ENCODE data around the gene LHPP. TPM values are rescaled to one million over a fixed set of nuclear protein-coding genes. Genes with fewer than 3 reads are reported as not detected.
A peak's percentile ranks its signal among the peaks of the same experiment; 100 is the strongest.
"Not testable (repeated sequence)": the region's sequence is repeated elsewhere in the genome, so short reads cannot be mapped to it uniquely, and the experiment has no call there.

The LHPP gene
- polyA plus RNA-seq, 3 donors from 2014 or later: 10.1 to 15.3 (median 14.2) TPM

GRCh38 chr10:124605856-124606812 lies 144.5 kb downstream of the LHPP start:
- no peaks in the 10 kb centered on the region for H3K9me3 Mint-ChIP-seq
- H3K4me1 Mint-ChIP-seq: peaks cover 6 to 19% of the 10 kb centered on the region in 2 donors
- no peaks in the 10 kb centered on the region for H3K36me3 Mint-ChIP-seq
- no peak for DNase-seq
- H3K27ac Mint-ChIP-seq: peak overlapping the region in 1 of 6 donors; percentile 46
- peaks cover 14 to 41% (median 32%) of the 10 kb centered on the region in 3 donors for H3K27me3 Mint-ChIP-seq (ENCODE audit: low read depth in 3 of 3)
- H3K4me3 Mint-ChIP-seq: no peak overlapping the region

- Mint-ChIP-seq H3K4me1 (peaks cover 10 to 26% of the 10 kb centered on the region in 2 donors), H3K4me3 (no peak overlapping the region), H3K27ac (peak overlapping the region in 1 of 6 donors; percentile 46), H3K9me3 (no peaks in the 10 kb centered on the region), H3K27me3 (ENCODE audit: low read depth in 3 of 3) (peaks cover 20 to 42% (median 31%) of the 10 kb centered on the region in 3 donors), H3K36me3 (no peaks in the 10 kb centered on the region)
- no peak for DNase-seq
These were observed 145.2 kb downstream of the LHPP start for GRCh38 chr10:124606822-124607221.

- no peaks in the 10 kb centered on the region for H3K9me3 Mint-ChIP-seq
- H3K27me3 Mint-ChIP-seq (ENCODE audit: low read depth in 3 of 3): peaks cover 22 to 46% (median 36%) of the 10 kb centered on the region in 3 donors
- no peak overlapping the region for H3K27ac Mint-ChIP-seq
- no peak for DNase-seq
- no peaks in the 10 kb centered on the region for H3K36me3 Mint-ChIP-seq
- H3K4me1 Mint-ChIP-seq: peaks cover 19 to 33% of the 10 kb centered on the region in 2 donors
- H3K4me3 Mint-ChIP-seq: no peak overlapping the region
These were observed 146.1 kb downstream of the LHPP start for GRCh38 chr10:124607693-124608092.

- Mint-ChIP-seq H3K9me3 (no peaks in the 10 kb centered on the region), H3K36me3 (no peaks in the 10 kb centered on the region), H3K27me3 (ENCODE audit: low read depth in 3 of 3) (peaks cover 22 to 46% (median 37%) of the 10 kb centered on the region in 3 donors), H3K27ac (peak overlapping the region in 2 of 6 donors; percentile 46 to 60), H3K4me1 (peaks cover 19 to 35% of the 10 kb centered on the region in 2 donors), H3K4me3 (no peak overlapping the region)
- DNase-seq: no peak
These were observed 146.6 kb downstream of the LHPP start for GRCh38 chr10:124608093-124608721.

DNA sequence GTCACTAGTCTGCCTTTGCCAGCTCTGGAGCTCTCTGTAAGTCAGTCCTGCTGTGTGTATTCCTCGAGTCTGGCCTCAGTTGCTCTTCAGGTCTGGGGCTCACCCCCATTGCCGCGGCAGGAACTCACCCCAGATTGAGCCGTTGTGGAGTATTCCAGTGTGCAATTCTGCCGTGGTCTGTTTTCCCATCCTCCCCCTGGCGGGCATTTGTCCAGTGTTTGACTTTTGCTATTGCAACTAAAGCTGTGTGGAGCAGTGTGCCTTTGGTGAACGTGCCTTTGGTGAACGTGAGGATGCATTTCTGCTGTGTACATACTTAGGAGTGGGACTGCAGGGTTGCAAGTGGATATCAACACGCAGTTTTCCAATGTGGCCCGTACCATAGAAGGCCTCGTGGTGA lies 148.1 kb downstream of the LHPP start:
- DNase-seq: no peak
- peak overlapping the region; percentile 29 to 84 (median 68) for H3K27ac Mint-ChIP-seq
- H3K4me3 Mint-ChIP-seq: peak overlapping the region in 4 of 5 donors; percentile 3 to 65 (median 31)
- H3K4me1 Mint-ChIP-seq: peaks cover 28 to 42% of the 10 kb centered on the region in 2 donors
- H3K9me3 Mint-ChIP-seq: no peaks in the 10 kb centered on the region
- peaks cover 28 to 44% (median 41%) of the 10 kb centered on the region in 3 donors for H3K27me3 Mint-ChIP-seq (ENCODE audit: low read depth in 3 of 3)
- H3K36me3 Mint-ChIP-seq: no peaks in the 10 kb centered on the region

- peak overlapping the region in 3 of 5 donors; percentile 30 to 65 (median 32) for H3K4me3 Mint-ChIP-seq
These were observed 148.6 kb downstream of the LHPP start for GRCh38 chr10:124610186-124610585.

GRCh38 chr10:124610851-124611250 lies 149.2 kb downstream of the LHPP start:
- not testable (repeated sequence) for DNase-seq, H3K36me3 Mint-ChIP-seq, H3K9me3 Mint-ChIP-seq
- Mint-ChIP-seq H3K4me1 (peaks cover 40 to 51% of the 10 kb centered on the region in 2 donors), H3K27ac (peak overlapping the region; percentile 94 to 99 (median 99)), H3K27me3 (ENCODE audit: low read depth in 3 of 3) (peaks cover 35 to 53% (median 48%) of the 10 kb centered on the region in 3 donors), H3K4me3 (peak overlapping the region; percentile 50 to 76 (median 59))

More at GRCh38 chr10:124610186-124610585, 148.6 kb downstream of the LHPP start:
- Mint-ChIP-seq H3K27me3 (ENCODE audit: low read depth in 3 of 3) (peaks cover 33 to 49% (median 44%) of the 10 kb centered on the region in 3 donors), H3K4me1 (peaks cover 33 to 47% of the 10 kb centered on the region in 2 donors), H3K27ac (peak overlapping the region; percentile 29 to 84 (median 61))
- DNase-seq, H3K36me3 Mint-ChIP-seq, H3K9me3 Mint-ChIP-seq: not testable (repeated sequence)

DNA sequence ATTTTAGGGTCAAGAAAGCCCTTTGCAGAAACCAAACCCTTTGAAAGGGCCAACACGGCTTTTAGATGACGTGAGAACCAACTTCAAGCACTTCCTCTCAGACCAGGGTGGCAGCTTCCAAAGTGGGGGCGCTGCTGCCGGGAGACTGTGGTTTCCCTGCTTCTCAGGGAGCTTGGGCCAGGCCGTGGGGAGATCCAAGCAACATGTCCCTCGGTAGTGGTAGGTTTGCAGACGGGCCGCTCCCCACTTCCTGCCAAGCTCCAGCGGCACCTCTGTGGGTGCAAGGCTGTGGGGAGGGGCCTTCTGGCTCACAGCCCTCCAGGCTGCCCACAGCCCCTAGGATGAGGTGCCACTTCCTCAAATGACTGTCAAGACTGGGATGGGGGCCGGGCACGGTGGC lies 150.1 kb downstream of the LHPP start:
- peaks cover 38 to 58% (median 52%) of the 10 kb centered on the region in 3 donors for H3K27me3 Mint-ChIP-seq (ENCODE audit: low read depth in 3 of 3)
- no peaks in the 10 kb centered on the region for H3K9me3 Mint-ChIP-seq
- peak; percentile 88 to 90 (median 90) for DNase-seq
- peak overlapping the region; percentile 94 to 99 (median 99) for H3K27ac Mint-ChIP-seq
- H3K4me1 Mint-ChIP-seq: peaks cover 46 to 60% of the 10 kb centered on the region in 2 donors
- peak overlapping the region; percentile 66 to 85 (median 79) for H3K4me3 Mint-ChIP-seq
- peaks cover 0 to 2% (median 0%) of the 10 kb centered on the region in 3 donors for H3K36me3 Mint-ChIP-seq

- Mint-ChIP-seq H3K4me1 (peaks cover 57 to 69% of the 10 kb centered on the region in 2 donors), H3K4me3 (peak overlapping the region; percentile 62 to 79 (median 76)), H3K27ac (peak overlapping the region; percentile 94 to 99 (median 99)), H3K9me3 (no peaks in the 10 kb centered on the region), H3K27me3 (ENCODE audit: low read depth in 3 of 3) (peaks cover 45 to 59% (median 54%) of the 10 kb centered on the region in 3 donors), H3K36me3 (peaks cover 0 to 2% (median 0%) of the 10 kb centered on the region in 3 donors)
- DNase-seq: peak; percentile 30 to 48 (median 39)
These were observed 151.2 kb downstream of the LHPP start for GRCh38 chr10:124612611-124613498.

DNA sequence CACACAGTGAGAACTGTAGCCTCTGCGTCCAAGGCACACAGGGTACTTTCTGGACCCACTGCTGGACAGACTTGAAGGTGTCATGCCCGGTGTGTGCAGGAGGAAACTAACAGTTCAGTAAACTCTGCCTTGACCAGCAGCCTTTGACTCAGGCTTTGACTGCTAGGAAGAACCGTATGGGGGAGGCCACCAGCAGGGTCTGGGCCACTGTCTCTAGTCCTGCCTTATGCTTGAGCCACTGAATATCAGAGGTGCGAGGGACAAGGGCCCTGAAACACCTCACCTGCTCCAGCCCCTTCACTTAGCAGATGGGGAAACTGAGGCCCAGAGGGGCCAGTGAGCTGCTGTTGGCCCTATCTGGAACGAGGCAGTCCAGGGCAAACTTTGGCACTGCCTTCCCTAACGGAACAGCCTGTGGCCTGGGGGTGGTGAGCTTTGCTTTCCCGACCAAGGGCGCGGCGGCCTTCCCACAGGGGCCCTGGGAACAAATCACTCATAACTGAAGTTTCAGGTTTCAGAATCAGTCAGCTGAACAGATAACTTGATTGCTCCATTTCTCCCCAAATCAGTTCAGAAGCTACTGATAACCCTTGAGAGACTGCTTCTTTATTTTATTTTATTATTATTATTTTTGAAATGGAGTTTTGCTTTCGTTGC lies 152.5 kb downstream of the LHPP start:
- peaks cover 0 to 2% (median 0%) of the 10 kb centered on the region in 3 donors for H3K36me3 Mint-ChIP-seq
- no peak for DNase-seq
- no peaks in the 10 kb centered on the region for H3K9me3 Mint-ChIP-seq
- peak overlapping the region; percentile 78 to 96 (median 89) for H3K27ac Mint-ChIP-seq
- H3K4me3 Mint-ChIP-seq: peak overlapping the region in 1 of 5 donors; percentile 41
- peaks cover 70 to 79% of the 10 kb centered on the region in 2 donors for H3K4me1 Mint-ChIP-seq
- peaks cover 46 to 58% (median 54%) of the 10 kb centered on the region in 3 donors for H3K27me3 Mint-ChIP-seq (ENCODE audit: low read depth in 3 of 3)

GRCh38 chr10:124615259-124615658 lies 153.6 kb downstream of the LHPP start:
- H3K9me3 Mint-ChIP-seq: no peaks in the 10 kb centered on the region
- peak overlapping the region; percentile 91 to 97 (median 95) for H3K27ac Mint-ChIP-seq

More at GRCh38 chr10:124615259-124615658, 153.6 kb downstream of the LHPP start:
- Mint-ChIP-seq H3K4me3 (peak overlapping the region; percentile 53 to 83 (median 67)), H3K27me3 (ENCODE audit: low read depth in 3 of 3) (peaks cover 44 to 56% (median 54%) of the 10 kb centered on the region in 3 donors), H3K36me3 (peaks cover 0 to 2% (median 0%) of the 10 kb centered on the region in 3 donors), H3K4me1 (peaks cover 80 to 81% of the 10 kb centered on the region in 2 donors)
- DNase-seq: no peak

Measured in immature natural killer cell (primary cell).